Eye (tissue), 1 donor: ENCODE results near the gene SSBP2.
A peak's percentile ranks its signal among the peaks of the same experiment; 100 is the strongest.
"Not testable (repeated sequence)": the region's sequence is repeated elsewhere in the genome, so short reads cannot be mapped to it uniquely, and the experiment has no call there.

Experiments used
- DNase-seq: peaks from one replicate; pipeline ENCODE4 v3.0.0-alpha.2; 2015

The SSBP2 gene

DNA sequence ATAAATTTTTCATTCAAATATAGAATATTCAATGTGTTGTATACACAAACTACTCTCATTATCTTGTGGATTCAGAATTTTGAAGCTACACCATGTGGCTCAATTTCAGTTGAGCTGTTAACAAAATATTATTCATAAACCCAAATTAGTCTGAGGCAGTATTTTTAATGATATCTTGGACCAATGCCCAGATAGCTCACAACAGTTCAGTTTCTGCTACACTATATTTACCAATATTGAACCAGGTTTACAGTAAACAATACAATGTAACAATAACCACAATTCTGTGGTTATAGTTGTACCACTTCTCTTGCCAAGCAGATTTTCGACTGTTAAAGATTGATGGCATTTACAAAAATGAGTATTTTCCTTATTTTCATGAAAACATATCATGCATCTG lies 99.9 kb downstream of the SSBP2 start:
- no peak for DNase-seq

DNA sequence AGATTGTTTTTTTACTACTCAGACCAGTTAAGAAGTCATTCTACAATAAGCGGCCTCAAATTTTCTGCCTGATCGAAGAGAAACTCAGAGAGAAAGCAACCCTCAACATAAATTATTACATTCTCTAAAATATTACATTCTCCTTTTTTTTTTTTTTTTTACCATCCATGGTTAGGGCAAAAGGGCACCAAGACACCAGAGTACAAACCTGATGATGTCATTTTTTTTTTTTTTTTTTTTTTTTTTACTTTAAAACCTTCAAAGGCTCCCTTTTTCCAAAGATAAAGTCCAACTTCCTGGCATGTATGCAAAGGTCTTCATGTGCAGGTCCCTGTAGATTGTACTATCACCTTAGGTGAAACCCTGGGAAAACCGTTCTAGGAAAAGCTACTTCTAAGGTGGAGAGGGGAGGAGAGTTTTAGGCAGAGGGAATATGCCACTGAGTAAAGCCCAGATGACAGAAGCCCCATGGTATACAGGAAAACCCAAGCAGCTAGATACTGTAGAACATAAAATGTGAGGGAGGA lies 104.4 kb downstream of the SSBP2 start:
- no peak for DNase-seq

DNA sequence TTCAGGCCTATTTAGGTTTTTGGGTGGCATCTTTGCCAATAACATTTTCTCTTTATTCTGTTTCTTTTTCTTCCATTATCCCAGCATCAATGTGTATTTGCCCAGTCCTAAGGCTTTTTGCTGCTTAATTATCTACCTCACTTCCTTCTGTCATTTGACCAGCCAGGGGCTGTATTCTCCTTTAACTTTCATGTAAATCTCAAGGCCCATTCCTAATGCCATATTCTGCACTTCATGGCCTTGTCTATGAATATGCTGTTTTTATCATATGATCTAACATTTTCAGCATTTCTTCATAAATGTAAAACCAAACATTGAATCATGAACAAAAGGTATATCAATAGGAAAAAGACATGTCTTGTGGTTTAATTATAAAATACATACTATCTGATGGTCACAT lies 108.7 kb downstream of the SSBP2 start:
- DNase-seq = no peak

DNA sequence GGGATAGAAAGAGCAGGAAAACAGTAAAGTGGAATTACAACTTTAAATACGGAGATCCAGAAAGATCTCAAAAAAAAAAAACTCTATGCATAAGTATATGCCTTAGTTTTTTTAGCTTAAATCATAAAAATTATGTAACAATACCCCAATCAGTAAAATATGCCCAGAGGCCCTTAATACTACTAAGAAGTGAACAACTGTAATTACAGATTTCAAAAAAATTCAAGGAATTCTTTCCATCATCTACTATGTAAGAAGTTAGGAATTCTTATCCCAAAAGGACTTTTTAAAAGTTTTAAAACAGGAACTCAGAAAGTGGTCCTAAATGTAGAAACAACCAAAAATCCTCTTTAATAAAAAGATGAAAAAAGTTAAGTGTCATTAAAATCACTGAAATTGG lies 111.3 kb downstream of the SSBP2 start:
- DNase-seq = no peak

DNA sequence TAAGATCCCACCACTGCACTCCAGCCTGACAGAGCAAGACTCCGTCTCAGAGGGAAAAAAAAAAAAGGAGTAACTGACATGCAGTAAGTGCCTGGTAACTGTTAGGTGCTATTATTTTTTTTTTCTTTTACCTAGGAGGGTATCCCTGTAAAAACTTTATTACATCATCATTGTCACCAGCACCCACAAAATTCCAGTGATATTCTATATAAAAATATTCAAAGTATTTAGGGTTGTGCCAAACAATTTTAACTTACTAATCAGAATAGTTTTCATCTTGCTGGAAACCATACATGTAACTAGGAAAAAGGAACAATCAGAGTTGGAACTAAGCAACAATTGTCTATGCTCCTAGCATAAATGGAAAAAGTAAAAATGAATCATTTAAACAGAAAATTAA lies 112.4 kb downstream of the SSBP2 start:
- no peak for DNase-seq

DNA sequence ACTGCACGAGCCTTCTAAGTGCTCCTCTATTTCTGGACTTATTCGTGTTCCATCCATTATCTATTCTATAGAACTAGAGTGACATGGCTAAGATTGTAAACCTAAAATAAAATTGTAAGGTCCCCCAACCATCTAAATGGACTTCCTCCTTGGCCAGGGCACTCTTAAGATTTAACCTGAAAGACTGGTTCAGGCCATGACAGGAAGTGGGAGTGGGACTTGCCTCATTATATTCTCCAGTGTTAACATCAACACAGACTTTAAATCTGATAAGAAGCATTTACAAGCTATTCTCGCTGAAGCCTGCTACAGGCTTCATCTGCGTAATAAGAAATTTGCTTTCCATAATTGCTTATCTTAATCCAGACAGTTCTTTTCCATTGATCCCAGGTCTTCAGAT lies 117.0 kb downstream of the SSBP2 start:
- DNase-seq = no peak

DNA sequence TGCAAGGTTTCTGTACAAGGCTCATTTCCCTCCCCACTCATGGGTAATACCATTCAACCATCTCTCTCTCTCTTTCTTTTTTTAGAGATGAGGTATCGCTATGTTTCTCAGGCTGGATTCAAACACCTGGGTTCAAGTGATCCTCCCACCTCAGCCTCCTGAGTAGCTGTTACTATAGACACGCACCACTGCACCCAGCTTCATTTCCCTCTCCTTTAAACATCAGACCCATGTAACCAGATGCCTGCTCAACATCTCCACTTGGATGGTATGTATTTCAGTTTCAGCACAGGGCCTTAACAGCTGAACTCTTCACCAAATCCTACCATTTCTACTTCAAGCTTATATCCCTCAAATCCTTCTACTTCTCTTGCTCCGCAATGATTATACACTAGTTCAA lies 117.4 kb downstream of the SSBP2 start:
- DNase-seq = no peak

DNA sequence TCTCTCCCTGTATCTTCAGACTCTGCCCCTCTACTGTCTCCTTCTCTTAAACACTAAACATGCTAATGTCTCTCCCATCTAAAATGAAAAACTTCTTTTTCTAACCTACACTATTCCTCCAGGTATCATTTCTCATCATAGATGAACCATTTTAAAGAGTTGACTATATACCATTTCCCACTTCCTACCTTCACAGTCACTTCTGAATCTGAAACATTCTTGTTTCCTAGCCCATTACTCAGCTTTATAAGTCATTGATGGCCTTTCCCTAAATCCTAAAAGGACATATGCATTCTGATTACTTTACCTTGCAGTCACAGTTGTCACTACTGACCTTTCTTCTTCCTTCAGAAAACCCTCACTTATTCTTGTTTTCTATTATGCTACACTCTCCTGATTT lies 118.2 kb downstream of the SSBP2 start:
- DNase-seq = no peak

DNA sequence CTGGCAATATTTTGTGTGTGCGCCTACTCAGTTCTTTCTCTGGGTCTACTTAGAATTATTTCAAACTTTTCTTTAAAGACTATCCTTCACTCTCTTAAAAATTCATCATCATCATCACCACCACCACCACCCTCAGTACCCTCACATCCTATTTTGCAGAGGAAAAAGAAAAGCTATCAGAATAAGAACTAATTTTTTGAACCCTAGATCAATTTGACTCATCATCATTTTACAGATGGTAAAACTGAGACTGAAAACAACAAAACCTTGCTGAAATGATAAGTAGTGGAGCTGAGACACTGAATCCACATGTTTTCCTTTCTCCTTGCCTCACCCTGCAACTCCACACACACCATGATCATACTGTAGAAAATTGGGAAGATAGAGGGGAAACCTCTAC lies 119.3 kb downstream of the SSBP2 start:
- no peak for DNase-seq

DNA sequence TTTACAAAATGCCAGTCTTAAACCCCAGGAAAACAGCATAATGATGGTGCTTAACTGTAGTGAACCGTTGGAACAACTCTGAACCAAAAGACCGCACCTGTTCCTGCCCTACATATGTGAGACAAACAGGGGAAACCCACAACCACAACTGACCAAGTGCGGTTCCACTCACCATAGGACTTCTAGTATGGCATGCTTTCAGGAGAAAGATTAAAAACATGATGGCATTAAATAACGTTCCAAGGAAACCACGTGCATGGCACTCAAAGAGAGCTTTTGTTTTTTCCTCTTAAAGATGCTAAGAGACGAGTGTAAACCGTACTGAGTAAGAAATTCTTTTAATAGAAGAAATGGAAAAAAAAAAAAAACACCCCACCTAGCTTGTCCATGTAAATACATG lies 119.8 kb downstream of the SSBP2 start:
- DNase-seq = no peak

DNA sequence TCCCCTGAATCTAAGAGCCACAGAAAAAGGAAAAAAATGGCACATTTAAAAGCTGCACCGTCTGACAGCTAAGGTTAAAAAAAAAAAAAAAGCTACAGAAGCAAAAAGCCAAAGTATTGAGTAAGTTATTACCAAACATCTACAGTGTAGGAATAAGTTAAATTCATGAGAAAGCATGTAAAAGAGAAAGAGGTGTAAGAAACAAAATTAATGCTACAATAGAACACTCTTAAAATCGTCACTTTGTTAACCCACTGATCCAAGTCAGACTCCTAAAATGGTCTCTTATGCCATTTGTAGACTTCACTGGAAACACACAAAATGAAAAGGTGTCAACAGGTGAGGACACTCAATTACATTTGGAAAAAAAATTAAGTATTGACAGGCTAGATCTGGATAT lies 120.2 kb downstream of the SSBP2 start:
- DNase-seq = no peak

DNA sequence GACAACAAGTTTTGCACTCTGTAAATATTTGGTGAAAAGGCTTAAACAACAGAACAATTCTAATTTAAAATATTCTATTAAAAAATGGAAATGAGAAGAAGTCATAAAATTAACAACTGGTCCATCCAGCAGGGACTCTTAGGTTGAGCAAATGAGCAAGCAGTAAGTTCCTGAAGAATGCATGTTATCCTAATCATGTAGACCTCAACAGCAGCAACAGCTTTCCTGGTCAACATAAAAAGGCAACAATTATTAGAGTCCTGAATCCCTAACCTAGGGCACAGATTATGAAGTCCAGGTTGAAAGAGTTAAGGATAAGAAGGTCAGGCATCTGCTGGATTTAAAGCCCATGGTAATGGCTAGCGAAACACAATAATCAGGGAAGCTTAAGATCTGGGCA lies 120.9 kb downstream of the SSBP2 start:
- DNase-seq = no peak

DNA sequence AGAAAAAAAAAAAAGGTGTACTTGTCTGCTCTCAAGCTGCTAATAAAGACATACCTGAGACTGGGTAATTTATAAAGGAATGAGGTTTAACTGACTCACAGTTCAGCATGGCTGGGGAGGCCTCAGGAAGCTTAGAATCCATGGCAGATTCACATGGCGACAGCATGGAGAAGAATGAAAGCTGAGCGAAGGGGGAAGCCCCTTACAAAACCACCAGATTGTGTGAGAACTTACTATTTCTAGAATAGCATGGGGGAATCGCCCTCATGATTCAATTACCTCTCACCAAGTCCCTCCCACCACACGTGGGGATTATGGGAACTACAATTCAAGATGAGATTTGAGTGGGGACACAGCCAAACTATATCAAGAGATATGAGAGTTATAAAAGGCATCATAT lies 122.8 kb downstream of the SSBP2 start:
- DNase-seq = not testable (repeated sequence)

DNA sequence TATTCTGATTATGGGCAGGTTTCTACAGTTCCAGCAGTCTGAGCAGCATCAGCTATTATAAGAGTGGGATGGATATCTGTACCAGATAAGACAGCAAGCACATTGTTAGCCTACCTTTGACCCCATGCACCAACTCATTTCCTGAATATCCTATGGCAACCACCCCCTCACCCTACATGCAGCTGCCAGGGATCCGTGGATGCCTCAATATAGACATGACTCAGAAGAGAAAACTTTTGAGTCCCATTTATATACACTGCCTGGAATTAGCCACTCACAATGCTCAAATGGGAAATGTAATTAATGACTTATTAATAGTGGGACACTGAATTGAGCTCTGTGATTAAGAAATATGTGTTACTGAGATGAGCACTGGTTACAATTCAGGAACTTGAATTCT lies 124.4 kb downstream of the SSBP2 start:
- peak; percentile 23 for DNase-seq

DNA sequence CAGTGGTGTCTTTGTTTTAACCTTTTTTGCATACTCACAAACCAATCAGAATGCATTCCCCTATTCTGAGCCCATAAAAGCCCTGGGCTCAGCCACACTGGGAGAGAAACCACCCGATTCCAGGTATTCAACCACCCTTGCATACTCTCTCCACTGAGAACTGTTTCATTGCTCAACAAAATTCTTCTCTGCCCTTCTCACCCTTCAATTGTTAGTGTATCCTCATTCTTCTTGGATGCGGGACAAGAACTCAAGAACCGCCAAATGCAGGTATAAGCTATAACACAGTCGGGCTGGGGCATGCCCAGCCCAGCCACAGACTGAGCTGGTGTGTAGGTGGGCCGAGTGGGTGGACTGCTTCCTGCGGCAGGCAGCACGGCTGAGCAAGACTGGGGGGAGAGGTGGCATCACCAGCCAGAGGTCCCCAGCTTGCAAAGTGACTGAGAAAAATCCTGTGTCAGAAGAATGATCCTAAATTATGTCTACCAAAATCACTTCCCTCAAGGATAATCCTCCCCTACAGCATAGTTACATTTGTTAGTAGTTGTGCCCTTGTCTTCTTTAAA lies 141.0 kb downstream of the SSBP2 start:
- DNase-seq = peak; percentile 18

DNA sequence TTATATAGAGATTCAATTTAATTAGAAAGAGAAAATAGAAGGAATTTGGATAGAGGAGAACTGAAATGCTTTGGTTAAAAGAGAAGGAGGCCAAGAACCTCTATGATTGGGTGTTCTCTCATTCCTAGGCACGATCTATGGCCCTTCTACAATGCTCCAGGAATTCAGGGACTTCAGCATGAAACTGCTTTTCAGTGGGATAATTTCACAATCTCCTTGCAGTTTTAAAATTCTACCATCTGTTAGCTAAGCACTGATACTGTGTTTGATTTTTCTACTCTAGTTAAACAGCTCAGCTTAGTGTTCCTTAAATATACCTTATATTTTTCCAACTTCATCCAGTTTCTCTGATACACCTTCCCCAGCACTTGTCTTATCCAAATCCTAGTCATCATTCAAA lies 141.9 kb downstream of the SSBP2 start:
- DNase-seq = no peak

DNA sequence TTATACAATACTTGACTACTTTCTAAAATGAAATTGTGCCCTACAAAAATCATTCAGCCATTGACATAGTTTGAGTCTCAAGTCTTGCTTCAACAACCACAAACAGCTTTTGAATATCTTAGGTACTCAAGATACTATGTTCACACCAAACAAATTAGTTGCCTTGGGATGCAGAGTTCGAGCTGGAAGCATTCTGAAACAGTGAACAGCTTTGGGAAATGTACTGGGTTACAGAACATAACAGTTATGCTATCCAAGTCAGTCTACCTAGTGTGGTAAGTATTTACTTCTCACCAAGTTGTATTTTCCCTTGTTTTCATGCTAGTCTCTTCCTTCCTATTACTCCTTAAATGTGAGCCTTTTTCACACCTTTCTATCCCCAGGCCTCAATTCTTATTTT lies 143.2 kb downstream of the SSBP2 start:
- no peak for DNase-seq

DNA sequence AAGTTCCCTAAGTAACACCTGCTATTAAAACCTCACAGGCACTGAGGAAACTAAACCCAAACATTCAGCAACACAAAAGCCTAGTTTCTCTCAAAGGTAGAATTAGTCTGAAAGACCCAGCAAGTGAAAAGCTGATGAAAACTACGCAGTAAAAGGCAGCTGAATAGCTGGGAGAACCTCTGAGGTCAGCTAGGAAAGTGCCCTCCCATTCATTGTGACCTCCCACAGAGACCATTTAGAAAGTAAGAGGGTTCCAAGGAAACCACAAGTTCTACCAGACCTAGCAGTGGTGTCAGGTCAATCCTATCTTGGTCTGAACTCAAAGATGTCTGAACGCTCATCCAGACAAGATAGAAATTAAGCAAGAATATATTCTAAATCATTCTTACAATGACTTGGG lies 144.7 kb downstream of the SSBP2 start:
- DNase-seq = no peak

DNA sequence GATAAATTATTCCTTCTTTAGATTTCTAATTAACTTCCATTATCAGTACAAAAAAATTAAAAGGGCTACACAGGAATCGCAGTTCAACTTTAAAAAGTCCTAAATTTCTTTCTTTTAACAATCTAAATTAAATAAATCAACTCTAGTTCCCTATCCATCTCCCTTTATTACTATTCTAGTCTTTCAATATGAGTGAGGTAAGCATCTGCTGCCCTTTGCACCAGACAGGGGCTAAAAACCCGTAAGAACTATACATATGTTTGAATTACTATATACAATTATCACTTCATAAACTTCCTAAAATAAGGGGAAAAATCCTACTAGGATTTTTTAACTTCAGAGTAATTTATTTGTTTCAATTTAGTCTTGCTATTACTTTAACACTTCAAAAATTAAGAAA lies 145.6 kb downstream of the SSBP2 start:
- no peak for DNase-seq

DNA sequence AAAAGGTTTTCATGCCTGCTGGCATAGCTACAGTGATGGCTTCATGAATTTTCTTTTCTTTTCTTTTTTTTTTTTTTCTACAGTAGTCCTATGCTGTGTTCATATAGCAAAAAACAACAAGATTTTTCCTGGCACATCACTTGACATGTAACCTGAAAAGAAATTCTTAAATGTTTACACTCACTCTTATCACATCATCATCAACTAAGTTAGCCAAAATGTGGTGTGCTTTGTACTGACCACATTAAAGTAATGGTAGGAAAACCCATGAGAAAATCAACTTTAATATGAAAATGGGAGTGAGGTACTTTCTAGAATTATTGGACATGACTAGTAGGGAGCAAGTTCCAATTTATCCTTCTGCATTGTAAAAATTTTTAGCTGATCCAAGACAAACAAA lies 146.7 kb downstream of the SSBP2 start:
- DNase-seq = no peak

DNA sequence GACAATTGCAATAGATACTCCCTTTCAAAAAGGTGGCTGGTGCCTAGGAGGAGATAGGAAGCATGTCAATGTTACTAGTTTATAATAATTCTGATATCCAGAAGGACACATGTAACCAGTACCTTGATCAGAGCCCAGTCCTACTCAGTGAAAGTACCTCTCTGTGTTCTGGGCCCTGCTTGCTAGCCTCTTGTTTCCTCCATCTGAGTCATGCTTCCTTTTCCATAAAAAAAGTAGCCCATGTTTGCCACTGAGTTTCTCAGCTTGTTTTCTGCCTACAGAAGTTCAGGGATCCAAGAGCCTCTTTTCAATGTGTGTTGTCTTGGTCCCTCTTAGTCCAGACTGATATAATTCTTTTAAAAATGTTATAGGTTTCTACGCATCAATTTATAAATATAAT lies 149.0 kb downstream of the SSBP2 start:
- no peak for DNase-seq

DNA sequence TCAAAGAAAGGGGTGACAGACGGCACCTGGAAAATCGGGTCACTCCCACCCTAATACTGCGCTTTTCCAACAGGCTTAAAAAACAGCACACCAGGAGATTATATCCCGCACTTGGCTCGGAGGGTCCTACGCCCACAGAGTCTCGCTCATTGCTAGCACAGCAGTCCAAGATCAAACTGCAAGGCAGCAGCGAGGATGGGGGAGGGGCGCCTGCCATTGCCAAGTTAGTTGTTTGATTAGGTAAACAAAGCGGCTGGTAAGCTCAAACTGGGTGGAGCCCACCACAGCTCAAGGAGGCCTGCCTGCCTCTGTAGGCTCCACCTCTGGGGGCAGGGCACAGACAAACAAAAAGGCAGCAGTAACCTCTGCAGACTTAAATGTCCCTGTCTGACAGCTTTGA lies 158.8 kb downstream of the SSBP2 start:
- not testable (repeated sequence) for DNase-seq

DNA sequence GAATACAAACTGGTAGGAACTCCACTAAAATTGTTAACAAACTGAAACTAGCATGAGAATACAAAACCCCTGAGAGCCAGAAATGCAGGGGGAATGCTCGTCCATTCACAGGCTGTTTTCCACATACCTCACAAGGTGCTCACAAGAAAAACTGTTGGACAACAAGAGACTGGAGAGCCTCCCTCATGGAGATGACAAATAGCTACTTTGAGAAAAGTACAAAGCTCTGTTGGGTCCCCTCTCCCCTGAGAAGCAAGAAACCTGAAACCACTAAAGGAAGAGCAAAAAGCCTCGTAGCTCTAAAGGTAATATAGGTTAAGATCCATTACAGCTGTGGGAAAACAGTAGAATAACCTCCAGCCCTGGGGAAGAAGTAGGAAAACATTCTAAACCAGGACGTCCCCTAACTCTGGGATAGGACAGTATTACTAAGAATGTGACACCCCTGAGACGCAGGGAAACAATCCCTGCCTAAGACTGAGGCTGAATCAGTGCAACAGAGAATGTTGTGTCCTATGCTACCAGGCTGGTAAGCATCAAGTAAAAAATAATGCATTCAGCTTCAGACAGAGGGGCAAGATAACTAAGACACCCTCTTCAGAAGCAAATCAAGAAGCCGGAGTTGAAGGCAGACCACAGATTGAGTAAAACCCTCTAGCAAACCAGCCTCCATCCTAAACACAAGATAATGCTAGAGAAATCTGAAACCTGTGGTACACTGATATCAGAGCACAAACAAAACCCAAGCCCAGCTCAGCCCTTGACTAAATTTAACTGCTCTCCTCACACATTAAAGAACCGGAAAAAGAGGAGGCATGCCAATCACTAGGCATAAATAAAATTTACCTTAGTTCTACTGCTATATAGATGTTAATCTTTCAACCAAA lies 160.2 kb downstream of the SSBP2 start:
- no peak for DNase-seq

DNA sequence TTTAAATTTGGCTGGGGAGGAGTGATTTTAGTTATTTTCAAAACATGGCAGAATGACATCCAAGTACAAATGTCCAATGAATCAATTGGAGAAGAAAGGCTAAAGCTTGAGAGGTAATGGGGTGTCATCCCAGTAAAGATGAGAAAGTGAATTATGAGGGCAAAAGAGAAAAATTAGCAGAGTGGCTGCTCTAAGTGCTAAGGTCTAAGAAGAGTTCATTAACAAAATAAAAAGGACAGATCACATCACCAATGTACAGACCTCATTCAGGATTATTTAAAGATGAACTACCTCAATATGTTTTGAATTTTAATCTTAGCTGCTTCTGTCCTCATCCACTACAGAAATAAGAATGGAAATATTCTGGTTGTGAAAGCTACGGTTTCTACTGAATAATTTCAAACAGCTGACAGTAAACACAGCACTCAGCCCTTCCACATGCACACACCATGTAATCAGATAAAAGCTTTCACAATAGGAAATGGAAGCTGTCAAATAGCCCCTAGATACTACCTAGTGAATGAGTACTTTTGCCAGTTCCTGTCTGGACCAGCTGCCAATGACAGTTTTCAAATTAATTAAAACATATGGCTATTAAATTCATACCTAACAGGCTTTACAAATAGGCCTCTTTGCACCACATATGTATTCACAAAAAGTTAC lies 171.5 kb downstream of the SSBP2 start:
- peak; percentile 40 for DNase-seq
